NCI-H2196 treated with DMSO at 0.1 percent for 48 hours (cell line): ENCODE data around the gene TCF3.
"Not testable (repeated sequence)": the region's sequence is repeated elsewhere in the genome, so short reads cannot be mapped to it uniquely, and the experiment has no call there.

Source experiments
- DNase-seq: peaks from one replicate; lab custom pipeline; 2025; ENCODE audit not compliant: unreplicated experiment; lab: John Stamatoyannopoulos, UW

The TCF3 gene

GRCh38 chr19:1651568-1652291 is 685 bp downstream of the TCF3 start:
- DNase-seq: no peak

- DNase-seq: no peak
Measured at GRCh38 chr19:1650650-1651567, 1.5 kb downstream of the TCF3 start.

GRCh38 chr19:1649706-1650649 is 2.4 kb downstream of the TCF3 start:
- no peak for DNase-seq

- DNase-seq: no peak
Measured at GRCh38 chr19:1648920-1649541, 3.4 kb downstream of the TCF3 start.

- DNase-seq: no peak
Measured at GRCh38 chr19:1648459-1648849, 4.0 kb downstream of the TCF3 start.

GRCh38 chr19:1647501-1648458 is 4.6 kb downstream of the TCF3 start:
- DNase-seq: no peak

- no peak for DNase-seq
Measured at GRCh38 chr19:1646659-1647453, 5.6 kb downstream of the TCF3 start.

GRCh38 chr19:1646149-1646548 is 6.3 kb downstream of the TCF3 start:
- DNase-seq: no peak

GRCh38 chr19:1645299-1645698 is 7.1 kb downstream of the TCF3 start:
- no peak for DNase-seq

- no peak for DNase-seq
Measured at GRCh38 chr19:1644070-1644469, 8.3 kb downstream of the TCF3 start.

- DNase-seq: not testable (repeated sequence)
Measured at GRCh38 chr19:1640893-1641448, 11.4 kb downstream of the TCF3 start.

- DNase-seq: no peak
Measured at GRCh38 chr19:1636325-1637236, 15.8 kb downstream of the TCF3 start.

GRCh38 chr19:1634938-1635243 is 17.5 kb downstream of the TCF3 start:
- no peak for DNase-seq

- DNase-seq: no peak
Measured at GRCh38 chr19:1634242-1634937, 18.0 kb downstream of the TCF3 start.

- DNase-seq: no peak
Measured at GRCh38 chr19:1633269-1633826, 19.1 kb downstream of the TCF3 start.

- no peak for DNase-seq
Measured at GRCh38 chr19:1632462-1633268, 19.8 kb downstream of the TCF3 start.
